GM12878 (cell line): Measurements from ENCODE around the gene PHC3. TPM values are rescaled to one million over a fixed set of nuclear protein-coding genes. Genes with fewer than 3 reads are reported as not detected.
A peak's percentile ranks its signal among the peaks of the same experiment; 100 is the strongest.

Experiments used
- ATAC-seq: fragments of 200-7000 bp; cut with Tn5 transposase; 3 replicates; pipeline ENCODE4 v1.9.1; 2020; ENCODE audit warnings: mild to moderate bottlenecking, moderate library complexity
- BruUV-seq: library from RNA; stranded (reverse); fragments of 400-500 nt; replicated peaks from 2 replicates; lab custom pipeline; 2021; lab: Mats Ljungman, UMichigan
- CTCF ChIA-PET: fragments of 300-600 bp; sonication (Branson Sonifier 250); formaldehyde crosslinking; extraction: SDS; loops from one replicate; lab custom pipeline; 2021; ENCODE audit warnings: inconsistent platforms; lab: Yijun Ruan, JAX
- POLR2A ChIA-PET: fragments of 350-600 bp; formaldehyde crosslinking; extraction: SDS; loops from one replicate; lab custom pipeline; 2021; ENCODE audit warnings: inconsistent platforms; lab: Charles Lee
- RAD21 ChIA-PET: fragments of 300-600 bp; sonication (Branson Sonifier 250); formaldehyde crosslinking; loops from one replicate; lab custom pipeline; 2023; ENCODE audit warnings: antibody characterized with exemption; ENCODE audit not compliant: unreplicated experiment; lab: Charles Lee
- SMC1A ChIA-PET: fragments of 300-600 bp; sonication (Branson Sonifier 250); formaldehyde crosslinking; loops from one replicate; lab custom pipeline; 2023; ENCODE audit not compliant: unreplicated experiment, uncharacterized antibody; lab: Charles Lee
- DNase-seq: peaks from one replicate; pipeline ENCODE4 v3.0.0-alpha.2; 2011; ENCODE audit warnings: low read depth, low spot score
- FAIRE-seq: peaks from 3 replicates; lab custom pipeline; 2011; peaks lifted over from hg19 to GRCh38; lab: Jason Lieb, UNC
- H2AFZ ChIP-seq: 2 replicates; pipeline ENCODE4 v1.6.0; 2011; ENCODE audit warnings: low read depth, low read length, control low read depth; ENCODE audit not compliant: control insufficient read depth
- H3K27ac ChIP-seq: 2 replicates; pipeline ENCODE4 v1.5.1; 2011; ENCODE audit warnings: control low read depth; ENCODE audit not compliant: control insufficient read depth, insufficient read depth
- H3K27me3 ChIP-seq, 2 experiments: replicated peaks in 1 of 2; 2 replicates each; pipeline versions ENCODE4 v1.6.0 to v1.6.1; 2011; ENCODE audit warnings: low read length in 1 of 2; ENCODE audit not compliant: control insufficient read depth in 2 of 2, insufficient read depth in 2 of 2
- H3K36me3 ChIP-seq, 2 experiments: 2 replicates each; pipeline ENCODE4 v1.5.1; 2011; ENCODE audit warnings: low read length in 1 of 2; ENCODE audit not compliant: control insufficient read depth in 2 of 2, insufficient read depth in 2 of 2
- H3K4me1 ChIP-seq: 2 replicates; pipeline ENCODE4 v1.6.1; 2011; ENCODE audit warnings: mild to moderate bottlenecking, low read length, moderate library complexity, mixed read lengths; ENCODE audit not compliant: control insufficient read depth, insufficient read depth
- H3K4me2 ChIP-seq: 2 replicates; pipeline ENCODE4 v1.6.0; 2011; ENCODE audit warnings: control low read depth; ENCODE audit not compliant: control insufficient read depth, insufficient read depth
- H3K4me3 ChIP-seq: fragments of 200-600 bp; sonication (generic); 2 replicates; pipeline ENCODE4 v1.5.1; 2016
- H3K79me2 ChIP-seq: 2 replicates; pipeline ENCODE4 v1.6.0; 2011; ENCODE audit warnings: low read length; ENCODE audit not compliant: control insufficient read depth, insufficient read depth
- H3K9ac ChIP-seq: 2 replicates; pipeline ENCODE4 v1.8.0; 2011; ENCODE audit warnings: low read length, control low read depth, mixed read lengths; ENCODE audit not compliant: control insufficient read depth, insufficient read depth
- H3K9me3 ChIP-seq: replicated peaks from 3 replicates; pipeline ENCODE4 v1.5.1; 2011; ENCODE audit warnings: mild to moderate bottlenecking, low read length; ENCODE audit not compliant: control insufficient read depth, insufficient read depth
- H4K20me1 ChIP-seq: 2 replicates; pipeline ENCODE4 v1.6.0; 2011; ENCODE audit not compliant: control insufficient read depth, insufficient read depth
- ASH2L ChIP-seq: fragments of 300-600, 200-600 bp; sonication (generic); IDR thresholded peaks from 2 replicates; pipeline ENCODE4 v1.6.1; 2017; ENCODE audit warnings: low read depth, mild to moderate bottlenecking, borderline replicate concordance
- CREM ChIP-seq: IDR thresholded peaks from 2 replicates; pipeline ENCODE4 v1.6.1; 2014; ENCODE audit warnings: antibody characterized with exemption, low read depth
- KAT2A ChIP-seq: conservative IDR thresholded peaks from 2 replicates; pipeline ENCODE4 v1.6.1; 2011; ENCODE audit warnings: low read depth, low read length; ENCODE audit not compliant: control insufficient read depth
- KLF5 ChIP-seq: fragments of 450-650 bp; IDR thresholded peaks from 2 replicates; pipeline ENCODE4 v1.6.1; 2014; ENCODE audit warnings: mild to moderate bottlenecking; ENCODE audit not compliant: partially characterized antibody
- SP1 ChIP-seq: IDR thresholded peaks from one replicate; pipeline ENCODE4 v1.6.1; 2011; ENCODE audit warnings: low read depth, low read length
- WGBS: methylation state at CpG from one replicate; pipeline ENCODE4 v1.1.6; 2016; ENCODE audit warnings: low lambda C conversion rate; ENCODE audit not compliant: insufficient replicate concordance, insufficient coverage; ENCODE audit errors: missing lambda C conversion rate; 5-methylcytosine and 5-hydroxymethylcytosine counted together
- in situ Hi-C: fragments of 300-500 bp; cut with MboI; formaldehyde crosslinking; loops from 9 replicates; pipeline ENCODE4 v1.14.3; 2018; ENCODE audit warnings: mixed read lengths
- intact Hi-C: fragments of 100-400 bp; cut with micrococcal nuclease; formaldehyde crosslinking; loops from one replicate; pipeline ENCODE4 v1.14.2; 2022; ENCODE audit not compliant: unreplicated experiment
- polyA plus RNA-seq, 11 experiments: library from polyadenylated mRNA; depleted of rRNA in 4 of 11; unstranded in 6 of 11; stranded (reverse) in 5 of 11; fragments of >200 nt; fragmentation: Nextera tagmentation in 4 of 11; fragmentation: Illumina TruSeq in 1 of 11; extraction: Ambion mirVana in 4 of 11; extraction: Trizol in 1 of 11; gene quantifications; 1 replicate in 1 of 11; 2 replicates in 10 of 11; pipeline versions ENCODE4 v1.2.1 to v1.2.3, GENCODE V29; 2011 to 2016; ENCODE audit warnings: inconsistent platforms in 2 of 11, missing spikeins in 2 of 11, low read depth in 1 of 11
- total RNA-seq, 4 experiments: library from RNA; depleted of rRNA in 3 of 4; stranded (reverse); fragments of >200 nt in 3 of 4; fragmentation: Illumina TruSeq in 1 of 4; extraction: Trizol in 1 of 4; gene quantifications; 2 replicates each; pipeline versions ENCODE4 v1.2.1 to v1.2.3, GENCODE V29; 2013 to 2021
- TF ChIP-seq, protein P1 (sequence below): fragments of 450-650 bp; IDR thresholded peaks from 2 replicates; pipeline ENCODE4 v1.6.1; 2017; ENCODE audit warnings: mild to moderate bottlenecking
- TF ChIP-seq, protein P2 (sequence below): fragments of 450-650 bp; IDR thresholded peaks from 2 replicates; pipeline ENCODE4 v1.6.1; 2017; ENCODE audit warnings: mild to moderate bottlenecking, moderate library complexity

PHC3 gene
- total and polyA plus RNA-seq, 10 of the 15 experiments (the other 5 are each of a cell fraction or from before 2014, with no cell fraction given) = 3.3 to 62.3 (median 22.1) TPM

DNA sequence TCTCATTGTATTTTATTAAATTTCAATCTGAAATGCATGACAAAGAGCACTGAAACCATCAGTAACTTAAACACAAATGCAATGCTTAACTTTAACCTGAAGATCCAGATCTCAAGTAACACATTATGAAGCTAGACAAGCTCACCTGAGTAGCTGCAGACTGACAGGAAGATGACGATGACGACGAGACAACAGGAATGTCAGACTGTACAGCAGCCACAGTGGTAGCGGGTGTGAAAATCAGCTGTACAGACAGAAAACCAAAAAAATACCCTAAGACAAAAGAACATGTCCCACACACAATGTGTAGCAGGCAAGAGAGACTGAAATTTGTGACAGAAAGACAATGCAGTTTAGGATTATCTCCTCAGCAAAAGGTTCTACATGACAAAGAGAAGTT lies 36.3 kb downstream of the PHC3 start:
- TF ChIP-seq SP1 = no peak
- TF ChIP-seq, protein P1, sequence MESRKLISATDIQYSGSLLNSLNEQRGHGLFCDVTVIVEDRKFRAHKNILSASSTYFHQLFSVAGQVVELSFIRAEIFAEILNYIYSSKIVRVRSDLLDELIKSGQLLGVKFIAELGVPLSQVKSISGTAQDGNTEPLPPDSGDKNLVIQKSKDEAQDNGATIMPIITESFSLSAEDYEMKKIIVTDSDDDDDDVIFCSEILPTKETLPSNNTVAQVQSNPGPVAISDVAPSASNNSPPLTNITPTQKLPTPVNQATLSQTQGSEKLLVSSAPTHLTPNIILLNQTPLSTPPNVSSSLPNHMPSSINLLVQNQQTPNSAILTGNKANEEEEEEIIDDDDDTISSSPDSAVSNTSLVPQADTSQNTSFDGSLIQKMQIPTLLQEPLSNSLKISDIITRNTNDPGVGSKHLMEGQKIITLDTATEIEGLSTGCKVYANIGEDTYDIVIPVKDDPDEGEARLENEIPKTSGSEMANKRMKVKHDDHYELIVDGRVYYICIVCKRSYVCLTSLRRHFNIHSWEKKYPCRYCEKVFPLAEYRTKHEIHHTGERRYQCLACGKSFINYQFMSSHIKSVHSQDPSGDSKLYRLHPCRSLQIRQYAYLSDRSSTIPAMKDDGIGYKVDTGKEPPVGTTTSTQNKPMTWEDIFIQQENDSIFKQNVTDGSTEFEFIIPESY = 0 out of 2 replicates have a peak, but pooled peaks have one; percentile 23
- ChIA-PET POLR2A (interaction anchor here (1.3 to 1.8 kb wide), 3 partner anchors 9 to 22 kb away, joined by 3 to 9 read pairs (median 4); no protein-coding TSS in a partner anchor), SMC1A (interaction anchor here (0.7 to 2.2 kb wide), 13 partner anchors 9 to 36 kb away, joined by 3 to 29 read pairs (median 4); partner anchors contain the start of gene PHC3), CTCF (interaction anchor here (0.9 to 1.5 kb wide), 4 partner anchors 9 to 28 kb away, joined by 3 to 12 read pairs (median 5); no protein-coding TSS in a partner anchor), RAD21 (interaction anchor here (0.7 to 1.6 kb wide), 7 partner anchors 9 to 35 kb away, joined by 3 to 9 read pairs (median 5); no protein-coding TSS in a partner anchor)
- H3K4me3 ChIP-seq = no peak overlapping the region
- FAIRE-seq = no peak
- no TSS peak for BruUV-seq
- 97% methylated on average over 4 of the region's 4 CpGs for WGBS
- ATAC-seq = peak; percentile 13; the same call in 2 of the 3 replicates
- H3K4me2 ChIP-seq = no peak overlapping the region
- peaks cover 45% of the 10 kb centered on the region for H3K79me2 ChIP-seq
- DNase-seq = no peak
- peaks cover 13% of the 10 kb centered on the region for H3K4me1 ChIP-seq
- peaks cover 3% of the 10 kb centered on the region; the same call in 2 of the 3 replicates for H3K9me3 ChIP-seq
- peak overlapping the region; percentile 67 for H3K27ac ChIP-seq
- no peak overlapping the region for H2AFZ ChIP-seq
- no peaks in the 10 kb centered on the region for H3K27me3 ChIP-seq
- no peaks in the 10 kb centered on the region for H4K20me1 ChIP-seq
- in situ Hi-C loops (no loop called here), intact Hi-C loops (no loop called here)
- H3K9ac ChIP-seq = no peak overlapping the region; the same call in 1 of the 2 replicates
- peaks cover 4 to 35% of the 10 kb centered on the region in 2 experiments for H3K36me3 ChIP-seq

DNA sequence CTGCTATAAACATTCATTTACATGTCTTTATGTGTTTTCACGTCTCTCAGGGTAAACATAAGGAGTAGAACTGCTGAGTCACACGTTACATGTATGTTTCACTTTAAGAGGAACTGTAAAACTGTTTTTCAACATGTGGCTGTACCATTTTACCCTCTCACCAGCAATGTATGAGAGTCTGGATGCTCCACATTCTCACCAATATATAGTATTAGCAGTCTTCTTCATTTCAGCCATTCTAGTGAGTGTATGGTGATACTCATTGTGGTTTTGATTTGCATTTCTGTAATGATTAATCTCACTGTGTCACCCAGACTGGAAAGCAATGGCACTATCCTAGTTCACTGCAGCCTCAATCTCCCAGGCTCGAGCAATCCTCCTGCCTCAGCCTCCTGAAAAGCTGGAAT lies 37.1 kb downstream of the PHC3 start:
- Histone ChIP-seq H3K4me3 (no peak overlapping the region), H2AFZ (no peak overlapping the region), H3K9ac (no peak overlapping the region), H3K4me1 (peaks cover 13% of the 10 kb centered on the region), H3K79me2 (peaks cover 39% of the 10 kb centered on the region), H4K20me1 (no peaks in the 10 kb centered on the region), H3K4me2 (no peak overlapping the region), H3K36me3 (peaks cover 4 to 31% of the 10 kb centered on the region in 2 experiments), H3K27me3 (no peaks in the 10 kb centered on the region), H3K27ac (peak overlapping the region; percentile 67), H3K9me3 (peaks cover 3% of the 10 kb centered on the region; the same call in 2 of the 3 replicates)
- ChIA-PET CTCF (interaction anchor here (0.6 to 1.5 kb wide), 2 partner anchors 20 to 29 kb away, joined by 4 to 5 read pairs; no protein-coding TSS in a partner anchor), SMC1A (interaction anchor here (0.6 to 2.2 kb wide), 6 partner anchors 9 to 287 kb away, joined by 3 to 29 read pairs (median 3); no protein-coding TSS in a partner anchor), POLR2A (interaction anchor here (1.8 kb wide), 1 partner anchor 10 kb away, joined by 9 read pairs; no protein-coding TSS in a partner anchor), RAD21 (interaction anchor here (0.7 to 1.5 kb wide), 3 partner anchors 10 to 27 kb away, joined by 3 to 7 read pairs (median 5); no protein-coding TSS in a partner anchor)
- intact Hi-C loops (no loop called here), in situ Hi-C loops (no loop called here)
- DNase-seq = peak; percentile 65
- ATAC-seq = peak; percentile 97
- WGBS = 10% methylated on average over 3 of the region's 3 CpGs
- BruUV-seq = TSS peak; percentile 29
- peak; percentile 57 for FAIRE-seq
- TF ChIP-seq ASH2L (no peak), KLF5 (no peak), CREM (no peak), KAT2A (no peak)
- TF ChIP-seq, protein P2, sequence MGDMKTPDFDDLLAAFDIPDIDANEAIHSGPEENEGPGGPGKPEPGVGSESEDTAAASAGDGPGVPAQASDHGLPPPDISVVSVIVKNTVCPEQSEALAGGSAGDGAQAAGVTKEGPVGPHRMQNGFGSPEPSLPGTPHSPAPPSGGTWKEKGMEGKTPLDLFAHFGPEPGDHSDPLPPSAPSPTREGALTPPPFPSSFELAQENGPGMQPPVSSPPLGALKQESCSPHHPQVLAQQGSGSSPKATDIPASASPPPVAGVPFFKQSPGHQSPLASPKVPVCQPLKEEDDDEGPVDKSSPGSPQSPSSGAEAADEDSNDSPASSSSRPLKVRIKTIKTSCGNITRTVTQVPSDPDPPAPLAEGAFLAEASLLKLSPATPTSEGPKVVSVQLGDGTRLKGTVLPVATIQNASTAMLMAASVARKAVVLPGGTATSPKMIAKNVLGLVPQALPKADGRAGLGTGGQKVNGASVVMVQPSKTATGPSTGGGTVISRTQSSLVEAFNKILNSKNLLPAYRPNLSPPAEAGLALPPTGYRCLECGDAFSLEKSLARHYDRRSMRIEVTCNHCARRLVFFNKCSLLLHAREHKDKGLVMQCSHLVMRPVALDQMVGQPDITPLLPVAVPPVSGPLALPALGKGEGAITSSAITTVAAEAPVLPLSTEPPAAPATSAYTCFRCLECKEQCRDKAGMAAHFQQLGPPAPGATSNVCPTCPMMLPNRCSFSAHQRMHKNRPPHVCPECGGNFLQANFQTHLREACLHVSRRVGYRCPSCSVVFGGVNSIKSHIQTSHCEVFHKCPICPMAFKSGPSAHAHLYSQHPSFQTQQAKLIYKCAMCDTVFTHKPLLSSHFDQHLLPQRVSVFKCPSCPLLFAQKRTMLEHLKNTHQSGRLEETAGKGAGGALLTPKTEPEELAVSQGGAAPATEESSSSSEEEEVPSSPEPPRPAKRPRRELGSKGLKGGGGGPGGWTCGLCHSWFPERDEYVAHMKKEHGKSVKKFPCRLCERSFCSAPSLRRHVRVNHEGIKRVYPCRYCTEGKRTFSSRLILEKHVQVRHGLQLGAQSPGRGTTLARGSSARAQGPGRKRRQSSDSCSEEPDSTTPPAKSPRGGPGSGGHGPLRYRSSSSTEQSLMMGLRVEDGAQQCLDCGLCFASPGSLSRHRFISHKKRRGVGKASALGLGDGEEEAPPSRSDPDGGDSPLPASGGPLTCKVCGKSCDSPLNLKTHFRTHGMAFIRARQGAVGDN = no peak
